ENCODE data around the gene OSBPL6.

DNA sequence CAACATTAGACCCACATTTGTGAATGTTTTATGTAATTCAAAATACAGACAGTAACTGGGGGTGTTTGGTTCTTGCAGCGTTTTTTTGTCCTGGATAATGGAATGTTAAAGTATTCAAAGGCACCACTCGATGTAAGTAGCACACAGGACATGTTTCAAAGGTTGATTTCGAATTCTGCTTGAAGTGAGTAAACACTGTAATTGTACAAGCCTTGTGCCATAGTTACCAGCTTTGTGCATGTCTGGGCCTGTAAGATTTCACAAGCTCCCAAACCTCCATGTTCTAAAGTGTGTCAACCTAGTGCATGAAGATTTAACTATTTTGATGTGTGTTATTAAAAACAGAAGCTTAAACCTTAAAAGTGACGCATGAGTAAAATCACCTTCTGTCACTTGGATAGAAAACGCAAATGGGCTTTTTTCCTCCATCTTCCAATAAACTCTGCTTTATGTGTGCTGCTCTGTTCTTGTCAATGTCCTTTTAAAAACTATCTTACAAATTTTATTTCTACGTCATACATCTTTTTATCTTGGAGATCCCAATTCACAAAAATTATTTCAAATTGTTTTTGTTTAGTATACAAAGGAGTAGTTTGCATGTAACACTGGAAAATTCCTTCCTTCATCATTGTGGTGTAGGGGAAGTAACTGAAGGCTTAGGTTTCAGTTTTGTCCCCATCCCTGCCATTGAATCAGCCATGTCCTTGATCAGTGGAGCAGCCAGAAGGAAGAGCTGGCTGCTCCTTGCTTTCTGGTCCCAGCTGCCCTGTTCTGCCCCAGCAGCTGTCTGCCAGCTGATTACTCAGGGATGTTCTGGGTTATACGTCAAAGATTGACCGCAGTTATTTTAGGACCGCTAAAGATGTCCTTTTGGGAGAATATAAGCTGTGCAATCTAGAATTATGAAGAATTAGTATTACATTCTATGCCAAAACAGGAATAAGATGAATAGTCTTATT lies 137.4 kb downstream of the OSBPL6 start:
- TF ChIP-seq, protein P1, sequence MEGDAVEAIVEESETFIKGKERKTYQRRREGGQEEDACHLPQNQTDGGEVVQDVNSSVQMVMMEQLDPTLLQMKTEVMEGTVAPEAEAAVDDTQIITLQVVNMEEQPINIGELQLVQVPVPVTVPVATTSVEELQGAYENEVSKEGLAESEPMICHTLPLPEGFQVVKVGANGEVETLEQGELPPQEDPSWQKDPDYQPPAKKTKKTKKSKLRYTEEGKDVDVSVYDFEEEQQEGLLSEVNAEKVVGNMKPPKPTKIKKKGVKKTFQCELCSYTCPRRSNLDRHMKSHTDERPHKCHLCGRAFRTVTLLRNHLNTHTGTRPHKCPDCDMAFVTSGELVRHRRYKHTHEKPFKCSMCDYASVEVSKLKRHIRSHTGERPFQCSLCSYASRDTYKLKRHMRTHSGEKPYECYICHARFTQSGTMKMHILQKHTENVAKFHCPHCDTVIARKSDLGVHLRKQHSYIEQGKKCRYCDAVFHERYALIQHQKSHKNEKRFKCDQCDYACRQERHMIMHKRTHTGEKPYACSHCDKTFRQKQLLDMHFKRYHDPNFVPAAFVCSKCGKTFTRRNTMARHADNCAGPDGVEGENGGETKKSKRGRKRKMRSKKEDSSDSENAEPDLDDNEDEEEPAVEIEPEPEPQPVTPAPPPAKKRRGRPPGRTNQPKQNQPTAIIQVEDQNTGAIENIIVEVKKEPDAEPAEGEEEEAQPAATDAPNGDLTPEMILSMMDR (IDR thresholded peaks at IDR 0.05) = no peak
- TF ChIP-seq EZH2 (IDR thresholded peaks at IDR 0.05) = no peak

Measured in neural progenitor cell (in vitro differentiated cells).